SK-N-SH (cell line): Measurements from ENCODE around the gene KRTAP4-4.

ENCODE experiments used
- ELF1 ChIP-seq: IDR thresholded peaks from 2 replicates; pipeline ENCODE4 v1.4.0; 2012
- EP300 ChIP-seq, 2 experiments: IDR thresholded peaks; 2 replicates each; pipeline versions ENCODE4 v1.4.0 to v1.6.1; 2012; ENCODE audit warnings: borderline replicate concordance in 1 of 2, low read depth in 1 of 2, low read length in 1 of 2
- FOSL2 ChIP-seq: IDR thresholded peaks from 2 replicates; pipeline ENCODE4 v1.4.0; 2012; ENCODE audit warnings: low read depth, mild to moderate bottlenecking, moderate library complexity, borderline replicate concordance
- RAD21 ChIP-seq: IDR thresholded peaks from 2 replicates; pipeline ENCODE4 v1.6.1; 2012; ENCODE audit warnings: mild to moderate bottlenecking, low read length
- RXRA ChIP-seq: IDR thresholded peaks from 2 replicates; pipeline ENCODE4 v1.4.0; 2012; ENCODE audit warnings: low read depth, mild to moderate bottlenecking, borderline replicate concordance
- TF ChIP-seq, protein P1 (sequence below): fragments of 200-600 bp; sonication (generic); IDR thresholded peaks from 2 replicates; pipeline ENCODE4 v1.6.1; 2017; ENCODE audit warnings: antibody characterized with exemption, mild to moderate bottlenecking, moderate library complexity
- TF ChIP-seq, protein P2 (sequence below): fragments of 150-350 bp; IDR thresholded peaks from 2 replicates; pipeline ENCODE4 v1.6.1; 2017; ENCODE audit warnings: antibody characterized with exemption, low read length, low read depth, borderline replicate concordance
- TF ChIP-seq, protein P3 (sequence below): IDR thresholded peaks from 2 replicates; pipeline ENCODE4 v1.6.1; 2012; ENCODE audit warnings: mild to moderate bottlenecking, low read depth, low read length, moderate library complexity

DNA sequence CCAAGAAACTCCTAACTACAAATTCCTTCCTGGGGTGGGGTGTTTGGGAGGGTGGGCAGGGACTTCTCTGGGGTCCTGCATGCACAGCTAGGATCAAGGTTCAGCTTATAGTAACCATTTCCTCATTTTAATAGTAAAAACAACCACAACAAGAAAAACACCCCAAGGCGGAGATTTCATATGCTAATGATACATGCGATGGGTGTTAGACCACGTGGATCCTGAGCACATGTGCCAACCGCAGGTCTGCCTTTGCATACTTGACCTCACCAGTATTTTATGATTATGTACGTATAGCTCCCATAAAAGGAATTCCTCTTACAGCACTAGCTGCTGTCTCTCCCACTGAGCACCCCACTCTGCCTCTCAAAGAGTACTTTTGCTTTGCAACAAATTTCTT, 44.3 kb downstream of the KRTAP4-4 start:
- TF ChIP-seq ELF1 (no peak), EP300 (IDR thresholded peaks at IDR 0.05; ENCODE audit: borderline replicate concordance in 1 of 2, low read depth in 1 of 2, low read length in 1 of 2) (no peak), FOSL2 (no peak), RAD21 (no peak), RXRA (no peak)
- TF ChIP-seq, protein P1, sequence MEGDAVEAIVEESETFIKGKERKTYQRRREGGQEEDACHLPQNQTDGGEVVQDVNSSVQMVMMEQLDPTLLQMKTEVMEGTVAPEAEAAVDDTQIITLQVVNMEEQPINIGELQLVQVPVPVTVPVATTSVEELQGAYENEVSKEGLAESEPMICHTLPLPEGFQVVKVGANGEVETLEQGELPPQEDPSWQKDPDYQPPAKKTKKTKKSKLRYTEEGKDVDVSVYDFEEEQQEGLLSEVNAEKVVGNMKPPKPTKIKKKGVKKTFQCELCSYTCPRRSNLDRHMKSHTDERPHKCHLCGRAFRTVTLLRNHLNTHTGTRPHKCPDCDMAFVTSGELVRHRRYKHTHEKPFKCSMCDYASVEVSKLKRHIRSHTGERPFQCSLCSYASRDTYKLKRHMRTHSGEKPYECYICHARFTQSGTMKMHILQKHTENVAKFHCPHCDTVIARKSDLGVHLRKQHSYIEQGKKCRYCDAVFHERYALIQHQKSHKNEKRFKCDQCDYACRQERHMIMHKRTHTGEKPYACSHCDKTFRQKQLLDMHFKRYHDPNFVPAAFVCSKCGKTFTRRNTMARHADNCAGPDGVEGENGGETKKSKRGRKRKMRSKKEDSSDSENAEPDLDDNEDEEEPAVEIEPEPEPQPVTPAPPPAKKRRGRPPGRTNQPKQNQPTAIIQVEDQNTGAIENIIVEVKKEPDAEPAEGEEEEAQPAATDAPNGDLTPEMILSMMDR: no peak
- TF ChIP-seq, protein P2, sequence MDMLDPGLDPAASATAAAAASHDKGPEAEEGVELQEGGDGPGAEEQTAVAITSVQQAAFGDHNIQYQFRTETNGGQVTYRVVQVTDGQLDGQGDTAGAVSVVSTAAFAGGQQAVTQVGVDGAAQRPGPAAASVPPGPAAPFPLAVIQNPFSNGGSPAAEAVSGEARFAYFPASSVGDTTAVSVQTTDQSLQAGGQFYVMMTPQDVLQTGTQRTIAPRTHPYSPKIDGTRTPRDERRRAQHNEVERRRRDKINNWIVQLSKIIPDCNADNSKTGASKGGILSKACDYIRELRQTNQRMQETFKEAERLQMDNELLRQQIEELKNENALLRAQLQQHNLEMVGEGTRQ: no peak
- TF ChIP-seq, protein P3, sequence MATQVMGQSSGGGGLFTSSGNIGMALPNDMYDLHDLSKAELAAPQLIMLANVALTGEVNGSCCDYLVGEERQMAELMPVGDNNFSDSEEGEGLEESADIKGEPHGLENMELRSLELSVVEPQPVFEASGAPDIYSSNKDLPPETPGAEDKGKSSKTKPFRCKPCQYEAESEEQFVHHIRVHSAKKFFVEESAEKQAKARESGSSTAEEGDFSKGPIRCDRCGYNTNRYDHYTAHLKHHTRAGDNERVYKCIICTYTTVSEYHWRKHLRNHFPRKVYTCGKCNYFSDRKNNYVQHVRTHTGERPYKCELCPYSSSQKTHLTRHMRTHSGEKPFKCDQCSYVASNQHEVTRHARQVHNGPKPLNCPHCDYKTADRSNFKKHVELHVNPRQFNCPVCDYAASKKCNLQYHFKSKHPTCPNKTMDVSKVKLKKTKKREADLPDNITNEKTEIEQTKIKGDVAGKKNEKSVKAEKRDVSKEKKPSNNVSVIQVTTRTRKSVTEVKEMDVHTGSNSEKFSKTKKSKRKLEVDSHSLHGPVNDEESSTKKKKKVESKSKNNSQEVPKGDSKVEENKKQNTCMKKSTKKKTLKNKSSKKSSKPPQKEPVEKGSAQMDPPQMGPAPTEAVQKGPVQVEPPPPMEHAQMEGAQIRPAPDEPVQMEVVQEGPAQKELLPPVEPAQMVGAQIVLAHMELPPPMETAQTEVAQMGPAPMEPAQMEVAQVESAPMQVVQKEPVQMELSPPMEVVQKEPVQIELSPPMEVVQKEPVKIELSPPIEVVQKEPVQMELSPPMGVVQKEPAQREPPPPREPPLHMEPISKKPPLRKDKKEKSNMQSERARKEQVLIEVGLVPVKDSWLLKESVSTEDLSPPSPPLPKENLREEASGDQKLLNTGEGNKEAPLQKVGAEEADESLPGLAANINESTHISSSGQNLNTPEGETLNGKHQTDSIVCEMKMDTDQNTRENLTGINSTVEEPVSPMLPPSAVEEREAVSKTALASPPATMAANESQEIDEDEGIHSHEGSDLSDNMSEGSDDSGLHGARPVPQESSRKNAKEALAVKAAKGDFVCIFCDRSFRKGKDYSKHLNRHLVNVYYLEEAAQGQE: no peak
